GM06990 (cell line): ENCODE measurements around the gene MTA3.
A peak's percentile ranks its signal among the peaks of the same experiment; 100 is the strongest.

Experiments used
- DNase-seq: peaks from one replicate; pipeline ENCODE4 v3.0.0-alpha.2; 2011; ENCODE audit not compliant: insufficient read length; ENCODE audit errors: extremely low read depth
- H3K27me3 ChIP-seq: replicated peaks from 2 replicates; pipeline ENCODE4 v1.6.0; 2011; ENCODE audit warnings: low read length; ENCODE audit not compliant: control insufficient read depth, insufficient read depth
- H3K36me3 ChIP-seq: 2 replicates; pipeline ENCODE4 v1.5.1; 2011; ENCODE audit warnings: low read length; ENCODE audit not compliant: control insufficient read depth, insufficient read depth
- H3K4me3 ChIP-seq: replicated peaks from 2 replicates; pipeline ENCODE4 v1.5.1; 2011; ENCODE audit warnings: low read depth, mild to moderate bottlenecking, control low read depth, low read length
- TF ChIP-seq, protein P1 (sequence below): IDR thresholded peaks from 2 replicates; pipeline ENCODE4 v1.5.1; 2011; ENCODE audit warnings: low read length, control low read depth, mild to moderate bottlenecking, inconsistent platforms; ENCODE audit not compliant: insufficient read depth, poor library complexity, severe bottlenecking

MTA3 gene

GRCh38 chr2:42791606-42792005, 223.2 kb downstream of the MTA3 start:
- Histone ChIP-seq H3K27me3 (no peaks in the 10 kb centered on the region), H3K4me3 (peak overlapping the region; percentile 89), H3K36me3 (peaks cover 3% of the 10 kb centered on the region)
- DNase-seq, result no peak
- TF ChIP-seq, protein P1, sequence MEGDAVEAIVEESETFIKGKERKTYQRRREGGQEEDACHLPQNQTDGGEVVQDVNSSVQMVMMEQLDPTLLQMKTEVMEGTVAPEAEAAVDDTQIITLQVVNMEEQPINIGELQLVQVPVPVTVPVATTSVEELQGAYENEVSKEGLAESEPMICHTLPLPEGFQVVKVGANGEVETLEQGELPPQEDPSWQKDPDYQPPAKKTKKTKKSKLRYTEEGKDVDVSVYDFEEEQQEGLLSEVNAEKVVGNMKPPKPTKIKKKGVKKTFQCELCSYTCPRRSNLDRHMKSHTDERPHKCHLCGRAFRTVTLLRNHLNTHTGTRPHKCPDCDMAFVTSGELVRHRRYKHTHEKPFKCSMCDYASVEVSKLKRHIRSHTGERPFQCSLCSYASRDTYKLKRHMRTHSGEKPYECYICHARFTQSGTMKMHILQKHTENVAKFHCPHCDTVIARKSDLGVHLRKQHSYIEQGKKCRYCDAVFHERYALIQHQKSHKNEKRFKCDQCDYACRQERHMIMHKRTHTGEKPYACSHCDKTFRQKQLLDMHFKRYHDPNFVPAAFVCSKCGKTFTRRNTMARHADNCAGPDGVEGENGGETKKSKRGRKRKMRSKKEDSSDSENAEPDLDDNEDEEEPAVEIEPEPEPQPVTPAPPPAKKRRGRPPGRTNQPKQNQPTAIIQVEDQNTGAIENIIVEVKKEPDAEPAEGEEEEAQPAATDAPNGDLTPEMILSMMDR, result no peak

GRCh38 chr2:42792087-42792582, 223.7 kb downstream of the MTA3 start:
- peaks cover 3% of the 10 kb centered on the region for H3K36me3 ChIP-seq
- TF ChIP-seq, protein P1, result no peak
- H3K27me3 ChIP-seq, result no peaks in the 10 kb centered on the region
- H3K4me3 ChIP-seq, result peak overlapping the region; percentile 89
- no peak for DNase-seq

- peak; percentile 73 for DNase-seq
- Histone ChIP-seq H3K4me3 (peak within 1 kb of the TSS; percentile 89), H3K27me3 (no peaks in the 10 kb centered on the region), H3K36me3 (peaks cover 3% of the 10 kb centered on the region)
- TF ChIP-seq, protein P1, result peak; percentile 34
Observed at GRCh38 chr2:42792583-42793333, 224.3 kb downstream of the MTA3 start, which contains the start of gene HAAO. Gene HAAO (minus strand): TSS chr2:42792583. CDS start chr2:42792536, 47 bp downstream.

GRCh38 chr2:42793334-42794270, 225.2 kb downstream of the MTA3 start:
- Histone ChIP-seq H3K4me3 (peak overlapping the region; percentile 89), H3K27me3 (no peaks in the 10 kb centered on the region), H3K36me3 (peaks cover 3% of the 10 kb centered on the region)
- TF ChIP-seq, protein P1, result no peak
- no peak for DNase-seq

DNA sequence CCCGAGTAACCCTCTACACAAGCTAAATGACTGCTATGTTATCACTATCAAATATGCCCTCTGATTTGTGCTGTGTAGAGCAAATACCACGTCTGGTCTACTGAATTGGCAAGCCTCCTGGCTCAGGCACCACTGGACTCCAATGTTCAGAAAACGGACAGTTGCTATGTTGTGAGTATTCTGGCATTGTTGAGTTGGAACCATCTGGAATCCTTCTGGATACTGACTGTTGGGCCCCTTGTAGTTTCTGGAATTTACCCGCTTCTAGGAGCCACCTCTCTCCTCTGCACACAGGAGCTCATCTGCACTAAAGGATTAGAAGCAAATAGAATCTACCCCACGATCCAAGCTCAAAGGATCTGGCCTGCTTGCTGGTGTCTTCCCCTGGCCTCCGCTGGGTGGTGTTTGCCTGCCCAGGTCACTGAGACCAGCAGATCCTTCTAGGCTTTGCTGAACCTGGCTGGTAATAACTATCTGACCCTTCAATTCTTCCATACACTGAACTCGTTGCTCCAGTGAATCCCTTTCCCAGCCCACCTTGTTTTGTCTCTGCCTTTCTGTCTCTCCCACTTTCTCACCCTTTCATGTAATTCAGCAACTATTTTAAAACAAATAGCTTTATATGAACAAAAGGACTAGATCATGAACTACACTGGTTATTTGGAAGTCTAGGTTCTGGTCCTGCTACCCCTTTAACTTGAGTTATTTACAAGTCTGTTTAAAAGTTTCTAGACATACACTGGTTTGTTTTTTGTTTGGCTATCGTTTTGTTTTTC, 226.0 kb downstream of the MTA3 start:
- TF ChIP-seq, protein P1, result peak; percentile 84
- Histone ChIP-seq H3K27me3 (no peaks in the 10 kb centered on the region), H3K4me3 (peak overlapping the region; percentile 89), H3K36me3 (peaks cover 3% of the 10 kb centered on the region)
- DNase-seq, result peak; percentile 57
